ENCODE data around the gene DAGLA.
"Not testable (repeated sequence)": the region's sequence is repeated elsewhere in the genome, so short reads cannot be mapped to it uniquely, and the experiment has no call there.

- not testable (repeated sequence) for TF ChIP-seq CTCF, POLR2AphosphoS5, POLR2A (IDR thresholded peaks at IDR 0.05)
These were observed 24.7 kb upstream of the DAGLA start for GRCh38 chr11:61655266-61656159.
